AG04450 (cell line): ENCODE measurements around the gene EEIG1. TPM values are rescaled to one million over a fixed set of nuclear protein-coding genes. Genes with fewer than 3 reads are reported as not detected.
A peak's percentile ranks its signal among the peaks of the same experiment; 100 is the strongest.

Source experiments
- CTCF ChIA-PET: fragments of 300-600, 350-600 bp; formaldehyde crosslinking; extraction: SDS; loops from one replicate; lab custom pipeline; 2022; ENCODE audit warnings: antibody characterized with exemption, inconsistent platforms; lab: Charles Lee
- POLR2A ChIA-PET: fragments of 350-600 bp; formaldehyde crosslinking; extraction: SDS; loops from one replicate; lab custom pipeline; 2021; ENCODE audit warnings: antibody characterized with exemption, inconsistent platforms; lab: Yijun Ruan, JAX
- DNase-seq: peaks from one replicate; pipeline ENCODE4 v3.0.0-alpha.2; 2011; ENCODE audit warnings: low read depth, low spot score
- H3K27ac ChIP-seq: one replicate; pipeline ENCODE4 v1.5.1; 2012; ENCODE audit warnings: low read depth, low read length, control low read depth
- H3K27me3 ChIP-seq: one replicate; pipeline ENCODE4 v1.6.0; 2012; ENCODE audit warnings: low read length; ENCODE audit not compliant: control insufficient read depth, insufficient read depth
- H3K4me3 ChIP-seq: 2 replicates; pipeline ENCODE4 v1.5.1; 2011; ENCODE audit warnings: mild to moderate bottlenecking, low read depth, low read length, control low read depth
- H3K9me3 ChIP-seq: 2 replicates; pipeline ENCODE4 v1.5.1; 2012; ENCODE audit warnings: low read length; ENCODE audit not compliant: control insufficient read depth, insufficient read depth
- CTCF ChIP-seq: IDR thresholded peaks from 2 replicates; pipeline ENCODE4 v1.5.1; 2011; ENCODE audit warnings: low read depth, low read length, control low read depth, inconsistent platforms
- polyA plus RNA-seq: library from polyadenylated mRNA; depleted of rRNA; stranded (reverse); fragments of >200 nt; gene quantifications from 2 replicates; pipeline ENCODE4 v1.2.3, GENCODE V29; 2011; rRNA removed

The EEIG1 gene
- polyA plus RNA-seq, 1 experiment: 8.3 TPM

DNA sequence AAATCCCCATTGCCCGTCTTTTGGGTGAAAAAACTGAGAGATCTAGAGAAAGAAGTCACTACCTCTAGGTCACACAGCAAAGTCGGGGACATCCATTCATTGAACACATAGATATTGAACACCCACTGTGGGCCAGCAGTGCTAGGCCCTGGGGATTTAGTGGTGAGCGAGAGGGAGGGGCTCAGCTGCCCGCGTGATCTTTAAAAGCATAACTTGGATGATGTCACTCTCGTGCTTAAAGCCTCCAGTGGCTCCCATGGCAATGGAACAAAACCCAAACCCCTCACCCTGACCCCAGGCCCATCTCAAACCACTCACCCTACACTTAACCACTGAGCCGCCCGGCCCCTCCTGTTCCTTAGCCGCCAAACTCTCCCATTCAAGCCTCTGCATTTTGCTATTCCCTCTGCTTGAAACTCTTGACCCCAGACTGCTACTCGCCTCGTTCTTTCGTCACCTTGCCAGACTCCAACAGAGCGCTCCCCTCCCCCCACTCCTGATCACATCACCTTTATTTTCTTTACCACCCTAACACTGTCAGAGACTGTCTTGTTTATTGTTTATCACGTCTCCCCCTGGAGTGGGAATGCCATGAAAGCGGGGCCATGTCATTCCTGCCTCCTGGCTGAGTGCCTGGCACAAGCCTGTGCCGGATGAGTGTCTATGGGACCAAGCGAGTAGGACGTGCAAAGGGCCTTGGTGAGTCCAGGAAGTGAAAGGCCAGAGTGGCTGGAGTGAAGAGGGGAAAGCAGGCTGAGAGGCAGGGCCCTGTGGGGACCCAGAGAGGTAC, 49.5 kb downstream of the EEIG1 start:
- no peaks in the 10 kb centered on the region; the same call in 1 of the 2 replicates for H3K9me3 ChIP-seq
- POLR2A ChIA-PET: interaction anchor here (0.6 kb wide), 1 partner anchor 138 kb away, joined by 3 read pairs; no protein-coding TSS in a partner anchor
- DNase-seq: no peak
- peak overlapping the region; percentile 65 for H3K4me3 ChIP-seq
- no peaks in the 10 kb centered on the region for H3K27me3 ChIP-seq
- CTCF ChIA-PET: interaction anchor here (0.7 to 3.3 kb wide), 2 partner anchors 12 to 185 kb away, joined by 4 to 19 read pairs; no protein-coding TSS in a partner anchor
- TF ChIP-seq CTCF: no peak
- H3K27ac ChIP-seq: peak overlapping the region; percentile 90

Other genes with a start within 250 kb of the EEIG1 start
- gene TOR2A, start 245.7 kb downstream of the EEIG1 start, polyA plus RNA-seq: 4.9 and 5.8 TPM in 2 replicates
- not detected in 2 replicates for gene SH2D3C, start 202.3 kb downstream of the EEIG1 start, polyA plus RNA-seq
- gene CDK9, start 195.0 kb downstream of the EEIG1 start, polyA plus RNA-seq: 38.2 and 45.9 TPM in 2 replicates
- gene FPGS, start 178.1 kb downstream of the EEIG1 start, polyA plus RNA-seq: 24.8 and 34.6 TPM in 2 replicates
- gene ENG, start 126.3 kb downstream of the EEIG1 start, polyA plus RNA-seq: 17.2 and 34.2 TPM in 2 replicates
- gene AK1, start 103.3 kb downstream of the EEIG1 start, polyA plus RNA-seq: 75.9 and 93.9 TPM in 2 replicates
- 40.6 and 58.2 TPM in 2 replicates for gene ST6GALNAC6, start 81.4 kb downstream of the EEIG1 start, polyA plus RNA-seq
- gene ST6GALNAC4, start 63.9 kb downstream of the EEIG1 start, polyA plus RNA-seq: 15.0 and 24.3 TPM in 2 replicates
- gene PIP5KL1, start 50.2 kb downstream of the EEIG1 start, polyA plus RNA-seq: 1.2 TPM in 2 replicates
- gene DPM2, start 43.1 kb downstream of the EEIG1 start, polyA plus RNA-seq: 25.3 and 30.9 TPM in 2 replicates
- gene NAIF1, start 86.3 kb upstream of the EEIG1 start, polyA plus RNA-seq: 7.5 and 8.9 TPM in 2 replicates
- gene SLC25A25, start 87.2 kb upstream of the EEIG1 start, polyA plus RNA-seq: 12.0 and 12.6 TPM in 2 replicates
- 56.3 and 75.2 TPM in 2 replicates for gene PTGES2, start 146.7 kb upstream of the EEIG1 start, polyA plus RNA-seq
- not detected in 2 replicates for gene LCN2, start 168.5 kb upstream of the EEIG1 start, polyA plus RNA-seq
- gene BBLN, start 179.3 kb upstream of the EEIG1 start, polyA plus RNA-seq: 48.1 and 64.2 TPM in 2 replicates
- gene CIZ1, start 210.6 kb upstream of the EEIG1 start, polyA plus RNA-seq: 26.9 and 45.6 TPM in 2 replicates
- gene DNM1, start 222.4 kb upstream of the EEIG1 start, polyA plus RNA-seq: 12.0 and 17.4 TPM in 2 replicates